K562 (cell line): ENCODE measurements around the gene MELK. TPM values are rescaled to one million over a fixed set of nuclear protein-coding genes. Genes with fewer than 3 reads are reported as not detected.

Experiments
- ATAC-seq: fragments of 200-7000 bp; cut with Tn5 transposase; 3 replicates; pipeline ENCODE4 v1.9.1; 2020; ENCODE audit warnings: moderate library complexity
- BruUV-seq: library from RNA; stranded (reverse); fragments of 400-500 nt; replicated peaks from 2 replicates; lab custom pipeline; 2021; lab: Mats Ljungman, UMichigan
- CTCF ChIA-PET: fragments of 300-600 bp; formaldehyde crosslinking; extraction: SDS; loops from one replicate; lab custom pipeline; 2021; ENCODE audit warnings: low intra/inter-chr PET ratio; lab: Yijun Ruan, JAX
- POLR2A ChIA-PET: fragments of 300-600, 350-650 bp; sonication (Branson Sonifier 250); formaldehyde crosslinking; extraction: SDS; loops from one replicate; lab custom pipeline; 2021; ENCODE audit warnings: antibody characterized with exemption, inconsistent platforms; lab: Yijun Ruan, JAX
- DNase-seq, 4 experiments: peaks; one replicate each; pipeline versions ENCODE4 v3.0.0 to v3.0.0-alpha.2; 2011 to 2018; ENCODE audit warnings: low spot score in 3 of 4, mixed read lengths in 3 of 4; ENCODE audit errors: extremely low read depth in 1 of 4
- FAIRE-seq: peaks from 2 replicates; lab custom pipeline; 2011; peaks lifted over from hg19 to GRCh38; lab: Jason Lieb, UNC
- H2AFZ ChIP-seq: 2 replicates; pipeline ENCODE4 v1.6.0; 2011; ENCODE audit warnings: low read depth, low read length, control low read depth, inconsistent platforms
- H3K27ac ChIP-seq: fragments of 200-600 bp; 3 replicates; pipeline ENCODE4 v1.8.0; 2011; ENCODE audit warnings: low read depth, mild to moderate bottlenecking, control low read depth, inconsistent platforms, low read length, moderate library complexity, mixed read lengths; ENCODE audit errors: extremely low read depth
- H3K27me3 ChIP-seq, 2 experiments: fragments of 300-600 bp in 1 of 2; 2 replicates in 1 of 2; 3 replicates in 1 of 2; pipeline versions ENCODE4 v1.6.0 to v1.8.0; 2011; ENCODE audit warnings: inconsistent platforms in 2 of 2, low read length in 2 of 2, mild to moderate bottlenecking in 1 of 2, mixed read lengths in 1 of 2, moderate library complexity in 1 of 2; ENCODE audit not compliant: control insufficient read depth in 2 of 2, insufficient read depth in 2 of 2
- H3K36me3 ChIP-seq: fragments of 300-600 bp; 3 replicates; pipeline ENCODE4 v1.8.0; 2011; ENCODE audit warnings: mild to moderate bottlenecking, low read length, inconsistent platforms; ENCODE audit not compliant: control insufficient read depth, insufficient read depth
- H3K4me1 ChIP-seq, 2 experiments: fragments of 200-600 bp in 1 of 2; replicated peaks in 1 of 2; 2 replicates in 1 of 2; 3 replicates in 1 of 2; pipeline versions ENCODE4 v1.5.1 to v1.8.0; 2011; ENCODE audit warnings: inconsistent platforms in 2 of 2, low read length in 2 of 2, mild to moderate bottlenecking in 1 of 2, mixed read lengths in 1 of 2, moderate library complexity in 1 of 2; ENCODE audit not compliant: control insufficient read depth in 2 of 2, insufficient read depth in 2 of 2
- H3K4me2 ChIP-seq: 2 replicates; pipeline ENCODE4 v1.6.1; 2011; ENCODE audit warnings: low read length, control low read depth, inconsistent platforms, mixed read lengths; ENCODE audit not compliant: insufficient read depth
- H3K4me3 ChIP-seq: fragments of 200-600 bp; sonication (generic), shearing (Covaris generic); 2 replicates; pipeline ENCODE4 v1.5.1; 2016; ENCODE audit warnings: control low read depth, inconsistent platforms
- H3K79me2 ChIP-seq: fragments of 200-600 bp; 3 replicates; pipeline ENCODE4 v1.8.0; 2011; ENCODE audit warnings: low read length, inconsistent platforms; ENCODE audit not compliant: control insufficient read depth, insufficient read depth
- H3K9ac ChIP-seq, 2 experiments: 2 replicates each; pipeline versions ENCODE4 v1.6.0 to v1.6.1; 2011; ENCODE audit warnings: low read depth in 2 of 2, low read length in 2 of 2, control low read depth in 1 of 2, inconsistent platforms in 1 of 2, mild to moderate bottlenecking in 1 of 2, mixed read lengths in 1 of 2; ENCODE audit not compliant: insufficient read depth in 1 of 2
- H3K9me1 ChIP-seq: one replicate; pipeline ENCODE4 v1.6.0; 2011; ENCODE audit warnings: inconsistent platforms, mild to moderate bottlenecking, low read length, moderate library complexity; ENCODE audit not compliant: control insufficient read depth, insufficient read depth
- H3K9me3 ChIP-seq: replicated peaks from 2 replicates; pipeline ENCODE4 v1.5.1; 2011; ENCODE audit warnings: low read depth, low read length, inconsistent platforms; ENCODE audit not compliant: control insufficient read depth, insufficient read depth
- H4K20me1 ChIP-seq: replicated peaks from 2 replicates; pipeline ENCODE4 v1.6.1; 2011; ENCODE audit warnings: low read length, inconsistent platforms, mixed read lengths; ENCODE audit not compliant: control insufficient read depth, insufficient read depth
- HDAC8 ChIP-seq: fragments of 450-650 bp; IDR thresholded peaks from 2 replicates; pipeline ENCODE4 v1.6.1; 2016; ENCODE audit warnings: mild to moderate bottlenecking, missing genetic modification characterization, moderate library complexity, missing compliant biosample characterization
- HNRNPL ChIP-seq: fragments of 200-400 bp; formaldehyde crosslinking; IDR thresholded peaks from 2 replicates; pipeline ENCODE4 v1.6.1; 2017; ENCODE audit warnings: low read depth, mild to moderate bottlenecking, low read length
- KAT2B ChIP-seq: IDR thresholded peaks from one replicate; pipeline ENCODE4 v1.6.1; 2012; ENCODE audit warnings: low read depth, mild to moderate bottlenecking, control low read depth, inconsistent platforms, low read length, moderate library complexity
- MEF2A ChIP-seq: IDR thresholded peaks from 2 replicates; pipeline ENCODE4 v1.6.1; 2011; ENCODE audit warnings: low read depth, mild to moderate bottlenecking, low read length, moderate library complexity; ENCODE audit not compliant: control insufficient read depth
- PHF8 ChIP-seq: fragments of 200-600 bp; sonication (generic); IDR thresholded peaks from 2 replicates; pipeline ENCODE4 v1.6.1; 2012; ENCODE audit warnings: mixed run types, mild to moderate bottlenecking, inconsistent platforms, low read length, moderate library complexity, borderline replicate concordance
- SLC30A9 ChIP-seq: fragments of 250-450 bp; sonication (Bioruptor Pico); IDR thresholded peaks from 2 replicates; pipeline ENCODE4 v1.8.0; 2022; ENCODE audit warnings: mild to moderate bottlenecking, moderate library complexity
- STAT5A ChIP-seq: IDR thresholded peaks from 2 replicates; pipeline ENCODE4 v1.6.1; 2012; ENCODE audit warnings: low read length, inconsistent platforms, borderline replicate concordance
- TFAM ChIP-seq: fragments of 250-450 bp; sonication (Bioruptor Pico); conservative IDR thresholded peaks from 2 replicates; pipeline ENCODE4 v1.5.0; 2021; ENCODE audit warnings: mild to moderate bottlenecking, moderate library complexity
- TRIM28 ChIP-seq: fragments of 450-650 bp; IDR thresholded peaks from 2 replicates; pipeline ENCODE4 v1.6.1; 2017
- WHSC1 ChIP-seq: IDR thresholded peaks from one replicate; pipeline ENCODE4 v1.6.1; 2012; ENCODE audit warnings: low read length, control low read depth, inconsistent platforms
- ZNF232 ChIP-seq: sonication (generic); formaldehyde crosslinking; IDR thresholded peaks from 2 replicates; pipeline ENCODE4 v1.8.0; 2022; ENCODE audit warnings: mild to moderate bottlenecking, missing genetic modification reagents
- ZNF830 ChIP-seq: fragments of 250-450 bp; sonication (Bioruptor Pico); IDR thresholded peaks from 2 replicates; pipeline ENCODE4 v1.5.0; 2021; ENCODE audit warnings: mild to moderate bottlenecking
- WGBS: fragments of 100-300 bp; shearing (Covaris generic); methylation state at CpG from one replicate; pipeline ENCODE4 v1.1.6; 2016; ENCODE audit warnings: low coverage, mixed read lengths; ENCODE audit not compliant: insufficient coverage; ENCODE audit errors: missing lambda C conversion rate; 5-methylcytosine and 5-hydroxymethylcytosine counted together
- in situ Hi-C: fragments of 300-500 bp; cut with MboI; formaldehyde crosslinking; loops from 4 replicates; pipeline ENCODE4 v1.15.0; 2018; ENCODE audit warnings: inconsistent platforms, mixed read lengths
- intact Hi-C: fragments of 100-400 bp; cut with micrococcal nuclease; formaldehyde crosslinking; loops from 2 replicates; pipeline ENCODE4 v1.14.2; 2022
- polyA plus RNA-seq, 8 experiments: library from polyadenylated mRNA; depleted of rRNA in 4 of 8; stranded (reverse) in 5 of 8; unstranded in 3 of 8; fragments of >200 nt; fragmentation: Nextera tagmentation in 2 of 8; fragmentation: Illumina TruSeq in 1 of 8; extraction: Ambion mirVana in 2 of 8; extraction: Trizol in 1 of 8; gene quantifications; 2 replicates each; pipeline versions ENCODE4 v1.2.1 to v1.2.3, GENCODE V29; 2011 to 2014; ENCODE audit warnings: inconsistent platforms in 1 of 8, missing spikeins in 1 of 8
- total RNA-seq, 7 experiments: library from RNA; depleted of rRNA in 6 of 7; stranded (reverse); fragments of >200 nt in 6 of 7; fragmentation: Illumina TruSeq in 2 of 7; extraction: Trizol in 2 of 7; gene quantifications; 2 replicates each; pipeline versions ENCODE4 v1.2.1 to v1.2.3, GENCODE V29; 2011 to 2021; ENCODE audit warnings: low replicate concordance in 1 of 7
- TF ChIP-seq, protein P1 (sequence below): sonication (generic); IDR thresholded peaks from 2 replicates; pipeline ENCODE4 v1.6.1; 2016
- TF ChIP-seq, protein P2 (sequence below): sonication (generic); formaldehyde crosslinking; IDR thresholded peaks from 2 replicates; pipeline ENCODE4 v1.8.0; 2023; ENCODE audit warnings: mild to moderate bottlenecking, missing genetic modification reagents
- TF ChIP-seq, protein P3 (sequence below): fragments of 250-450 bp; sonication (Bioruptor Pico); IDR thresholded peaks from 2 replicates; pipeline ENCODE4 v1.5.0; 2020; ENCODE audit warnings: mild to moderate bottlenecking, borderline replicate concordance

MELK gene
- total and polyA plus RNA-seq, 9 of the 15 experiments (the other 6 are each of a cell fraction or from before 2014, with no cell fraction given) = 33.3 to 57.3 (median 43.8) TPM

DNA sequence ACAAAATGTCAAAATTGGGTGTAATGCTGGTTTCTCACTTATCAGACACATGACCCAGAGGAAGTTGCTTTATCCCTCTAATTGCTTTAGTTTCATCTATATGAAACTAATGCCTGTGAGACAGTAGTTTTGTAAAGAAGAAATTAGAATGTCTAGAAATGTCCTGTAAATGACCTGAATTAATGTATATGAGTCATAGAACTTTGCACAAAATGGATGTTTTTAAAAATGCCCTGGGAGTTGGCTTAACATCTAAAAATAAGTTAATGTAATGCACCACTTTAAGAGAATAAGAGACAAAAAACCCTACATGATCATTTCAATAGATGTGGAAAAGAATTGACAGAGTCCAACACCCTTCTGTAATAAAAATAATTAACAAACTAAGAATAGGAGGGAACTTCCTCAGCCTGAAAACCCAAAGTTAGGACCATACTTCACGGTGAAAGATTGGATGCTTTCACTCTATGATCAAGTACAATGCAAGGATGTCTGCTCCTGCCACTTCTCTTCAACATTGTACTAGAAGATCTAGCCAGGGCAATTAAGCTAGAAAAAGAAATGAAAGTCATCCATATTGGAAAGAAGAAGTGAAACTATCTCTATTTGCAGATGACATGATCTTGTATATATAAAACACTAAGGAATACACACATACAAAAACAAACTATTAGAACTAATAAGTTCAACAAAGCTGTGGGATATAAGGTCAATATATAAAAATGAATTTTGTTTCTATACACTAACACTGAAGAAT, 117.9 kb downstream of the MELK start:
- Histone ChIP-seq H3K27ac (no peak overlapping the region), H2AFZ (no peak overlapping the region), H3K36me3 (no peaks in the 10 kb centered on the region), H3K4me3 (no peak overlapping the region), H3K27me3 (no peaks in the 10 kb centered on the region; a peak in 1 of 5 replicates), H3K79me2 (no peaks in the 10 kb centered on the region), H3K4me2 (no peak overlapping the region), H4K20me1 (no peaks in the 10 kb centered on the region), H3K9me1 (no peaks in the 10 kb centered on the region), H3K9me3 (no peaks in the 10 kb centered on the region), H3K9ac (no peak overlapping the region), H3K4me1 (no peaks in the 10 kb centered on the region)
- in situ Hi-C loops = no loop called here
- 0% methylated on average over 1 of the region's 1 CpG for WGBS
- intact Hi-C loops = no loop called here
- no TSS peak for BruUV-seq
- ATAC-seq (no peak), DNase-seq (no peak), FAIRE-seq (no peak)
- POLR2A ChIA-PET = no interaction called here
- CTCF ChIA-PET = no interaction called here
- TF ChIP-seq TRIM28 (no peak), MEF2A (no peak), HDAC8 (tag) (no peak), STAT5A (no peak), ZNF830 (CRISPR knock-in tag) (no peak), SLC30A9 (CRISPR knock-in tag) (no peak), PHF8 (no peak), WHSC1 (no peak), ZNF232 (CRISPR knock-in tag) (no peak), HNRNPL (no peak), KAT2B (no peak), TFAM (no peak)
- TF ChIP-seq, protein P1, sequence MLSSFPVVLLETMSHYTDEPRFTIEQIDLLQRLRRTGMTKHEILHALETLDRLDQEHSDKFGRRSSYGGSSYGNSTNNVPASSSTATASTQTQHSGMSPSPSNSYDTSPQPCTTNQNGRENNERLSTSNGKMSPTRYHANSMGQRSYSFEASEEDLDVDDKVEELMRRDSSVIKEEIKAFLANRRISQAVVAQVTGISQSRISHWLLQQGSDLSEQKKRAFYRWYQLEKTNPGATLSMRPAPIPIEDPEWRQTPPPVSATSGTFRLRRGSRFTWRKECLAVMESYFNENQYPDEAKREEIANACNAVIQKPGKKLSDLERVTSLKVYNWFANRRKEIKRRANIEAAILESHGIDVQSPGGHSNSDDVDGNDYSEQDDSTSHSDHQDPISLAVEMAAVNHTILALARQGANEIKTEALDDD = no peak
- TF ChIP-seq, protein P2, sequence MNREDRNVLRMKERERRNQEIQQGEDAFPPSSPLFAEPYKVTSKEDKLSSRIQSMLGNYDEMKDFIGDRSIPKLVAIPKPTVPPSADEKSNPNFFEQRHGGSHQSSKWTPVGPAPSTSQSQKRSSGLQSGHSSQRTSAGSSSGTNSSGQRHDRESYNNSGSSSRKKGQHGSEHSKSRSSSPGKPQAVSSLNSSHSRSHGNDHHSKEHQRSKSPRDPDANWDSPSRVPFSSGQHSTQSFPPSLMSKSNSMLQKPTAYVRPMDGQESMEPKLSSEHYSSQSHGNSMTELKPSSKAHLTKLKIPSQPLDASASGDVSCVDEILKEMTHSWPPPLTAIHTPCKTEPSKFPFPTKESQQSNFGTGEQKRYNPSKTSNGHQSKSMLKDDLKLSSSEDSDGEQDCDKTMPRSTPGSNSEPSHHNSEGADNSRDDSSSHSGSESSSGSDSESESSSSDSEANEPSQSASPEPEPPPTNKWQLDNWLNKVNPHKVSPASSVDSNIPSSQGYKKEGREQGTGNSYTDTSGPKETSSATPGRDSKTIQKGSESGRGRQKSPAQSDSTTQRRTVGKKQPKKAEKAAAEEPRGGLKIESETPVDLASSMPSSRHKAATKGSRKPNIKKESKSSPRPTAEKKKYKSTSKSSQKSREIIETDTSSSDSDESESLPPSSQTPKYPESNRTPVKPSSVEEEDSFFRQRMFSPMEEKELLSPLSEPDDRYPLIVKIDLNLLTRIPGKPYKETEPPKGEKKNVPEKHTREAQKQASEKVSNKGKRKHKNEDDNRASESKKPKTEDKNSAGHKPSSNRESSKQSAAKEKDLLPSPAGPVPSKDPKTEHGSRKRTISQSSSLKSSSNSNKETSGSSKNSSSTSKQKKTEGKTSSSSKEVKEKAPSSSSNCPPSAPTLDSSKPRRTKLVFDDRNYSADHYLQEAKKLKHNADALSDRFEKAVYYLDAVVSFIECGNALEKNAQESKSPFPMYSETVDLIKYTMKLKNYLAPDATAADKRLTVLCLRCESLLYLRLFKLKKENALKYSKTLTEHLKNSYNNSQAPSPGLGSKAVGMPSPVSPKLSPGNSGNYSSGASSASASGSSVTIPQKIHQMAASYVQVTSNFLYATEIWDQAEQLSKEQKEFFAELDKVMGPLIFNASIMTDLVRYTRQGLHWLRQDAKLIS (CRISPR knock-in tag) = no peak
- TF ChIP-seq, protein P3, sequence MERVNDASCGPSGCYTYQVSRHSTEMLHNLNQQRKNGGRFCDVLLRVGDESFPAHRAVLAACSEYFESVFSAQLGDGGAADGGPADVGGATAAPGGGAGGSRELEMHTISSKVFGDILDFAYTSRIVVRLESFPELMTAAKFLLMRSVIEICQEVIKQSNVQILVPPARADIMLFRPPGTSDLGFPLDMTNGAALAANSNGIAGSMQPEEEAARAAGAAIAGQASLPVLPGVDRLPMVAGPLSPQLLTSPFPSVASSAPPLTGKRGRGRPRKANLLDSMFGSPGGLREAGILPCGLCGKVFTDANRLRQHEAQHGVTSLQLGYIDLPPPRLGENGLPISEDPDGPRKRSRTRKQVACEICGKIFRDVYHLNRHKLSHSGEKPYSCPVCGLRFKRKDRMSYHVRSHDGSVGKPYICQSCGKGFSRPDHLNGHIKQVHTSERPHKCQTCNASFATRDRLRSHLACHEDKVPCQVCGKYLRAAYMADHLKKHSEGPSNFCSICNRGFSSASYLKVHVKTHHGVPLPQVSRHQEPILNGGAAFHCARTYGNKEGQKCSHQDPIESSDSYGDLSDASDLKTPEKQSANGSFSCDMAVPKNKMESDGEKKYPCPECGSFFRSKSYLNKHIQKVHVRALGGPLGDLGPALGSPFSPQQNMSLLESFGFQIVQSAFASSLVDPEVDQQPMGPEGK (CRISPR knock-in tag) = no peak
